NB4 (cell line): Measurements from ENCODE around the gene KIF1B.

Experiments used
- TF ChIP-seq, protein P1 (sequence below): IDR thresholded peaks from 2 replicates; pipeline ENCODE4 v1.6.1; 2011; ENCODE audit warnings: low read depth, low read length
- TF ChIP-seq, protein P2 (sequence below): IDR thresholded peaks from one replicate; pipeline ENCODE4 v1.5.1; 2012; ENCODE audit warnings: low read depth, low read length

GRCh38 chr1:10339815-10340214 lies 129.4 kb downstream of the KIF1B start:
- TF ChIP-seq, protein P1, sequence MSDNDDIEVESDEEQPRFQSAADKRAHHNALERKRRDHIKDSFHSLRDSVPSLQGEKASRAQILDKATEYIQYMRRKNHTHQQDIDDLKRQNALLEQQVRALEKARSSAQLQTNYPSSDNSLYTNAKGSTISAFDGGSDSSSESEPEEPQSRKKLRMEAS = no peak
- TF ChIP-seq, protein P2, sequence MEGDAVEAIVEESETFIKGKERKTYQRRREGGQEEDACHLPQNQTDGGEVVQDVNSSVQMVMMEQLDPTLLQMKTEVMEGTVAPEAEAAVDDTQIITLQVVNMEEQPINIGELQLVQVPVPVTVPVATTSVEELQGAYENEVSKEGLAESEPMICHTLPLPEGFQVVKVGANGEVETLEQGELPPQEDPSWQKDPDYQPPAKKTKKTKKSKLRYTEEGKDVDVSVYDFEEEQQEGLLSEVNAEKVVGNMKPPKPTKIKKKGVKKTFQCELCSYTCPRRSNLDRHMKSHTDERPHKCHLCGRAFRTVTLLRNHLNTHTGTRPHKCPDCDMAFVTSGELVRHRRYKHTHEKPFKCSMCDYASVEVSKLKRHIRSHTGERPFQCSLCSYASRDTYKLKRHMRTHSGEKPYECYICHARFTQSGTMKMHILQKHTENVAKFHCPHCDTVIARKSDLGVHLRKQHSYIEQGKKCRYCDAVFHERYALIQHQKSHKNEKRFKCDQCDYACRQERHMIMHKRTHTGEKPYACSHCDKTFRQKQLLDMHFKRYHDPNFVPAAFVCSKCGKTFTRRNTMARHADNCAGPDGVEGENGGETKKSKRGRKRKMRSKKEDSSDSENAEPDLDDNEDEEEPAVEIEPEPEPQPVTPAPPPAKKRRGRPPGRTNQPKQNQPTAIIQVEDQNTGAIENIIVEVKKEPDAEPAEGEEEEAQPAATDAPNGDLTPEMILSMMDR = no peak
